DMS79 treated with DMSO at 0.1 percent for 48 hours (cell line): ENCODE data around the gene DGKB.
"Not testable (repeated sequence)": the region's sequence is repeated elsewhere in the genome, so short reads cannot be mapped to it uniquely, and the experiment has no call there.

Experiments used
- DNase-seq: peaks from one replicate; lab custom pipeline; 2025; lab: John Stamatoyannopoulos, UW

The DGKB gene

DNA sequence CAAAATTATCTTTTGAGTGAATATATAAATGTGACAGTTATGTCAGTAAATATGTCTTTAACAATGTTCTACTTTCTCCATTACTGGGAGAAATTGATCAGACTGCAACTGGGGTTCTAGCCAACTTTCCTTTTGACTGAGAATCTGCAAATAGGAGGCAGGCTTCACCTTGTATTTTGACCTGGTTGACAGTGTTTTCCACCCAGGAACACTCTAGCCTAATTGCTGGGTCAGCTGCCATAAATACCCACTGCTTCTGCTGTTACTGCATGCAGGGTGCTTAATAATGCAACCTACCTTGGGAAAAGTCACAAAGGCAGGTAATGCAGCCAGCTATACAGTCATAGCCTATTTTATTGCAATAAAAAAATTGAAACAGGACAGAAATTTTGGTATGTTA is 319.0 kb downstream of the DGKB start:
- no peak for DNase-seq

DNA sequence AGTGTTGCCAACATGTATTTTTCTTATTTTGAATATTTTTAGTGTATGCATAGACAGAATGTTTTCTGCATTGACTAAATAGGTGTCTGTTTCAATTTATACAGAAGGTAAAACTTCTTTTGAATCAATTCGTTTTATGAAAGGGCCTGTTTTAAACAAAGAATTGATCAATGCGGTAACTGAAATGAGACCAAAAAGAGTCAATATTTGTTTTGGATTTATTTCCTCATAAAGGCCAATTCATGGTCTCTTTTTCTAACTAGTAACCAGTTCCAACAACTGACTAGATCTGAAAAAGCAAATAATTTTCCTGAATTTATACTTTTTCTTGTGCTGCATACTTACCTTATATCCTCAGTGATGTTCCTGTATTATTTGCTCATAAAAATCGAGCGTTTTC is 320.5 kb downstream of the DGKB start:
- DNase-seq, result no peak

DNA sequence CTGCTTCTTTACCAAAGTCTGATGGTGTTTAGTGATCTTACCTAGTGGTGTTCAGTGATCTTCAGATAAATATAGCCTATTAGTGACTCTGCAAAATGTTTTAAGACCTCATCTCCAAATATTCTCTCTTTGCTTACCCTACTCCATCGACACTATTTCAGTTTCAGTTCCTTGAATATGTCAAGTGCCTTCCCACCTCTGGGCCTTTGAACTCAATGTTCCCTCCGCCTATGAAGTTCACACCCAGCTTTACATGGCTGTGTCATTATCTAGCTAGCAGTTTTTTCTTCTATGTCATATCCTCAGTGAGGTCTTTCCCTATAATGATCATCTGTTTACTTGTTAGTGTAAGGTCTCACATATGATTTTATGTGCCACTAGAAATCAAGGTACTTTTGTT is 322.6 kb downstream of the DGKB start:
- no peak for DNase-seq

DNA sequence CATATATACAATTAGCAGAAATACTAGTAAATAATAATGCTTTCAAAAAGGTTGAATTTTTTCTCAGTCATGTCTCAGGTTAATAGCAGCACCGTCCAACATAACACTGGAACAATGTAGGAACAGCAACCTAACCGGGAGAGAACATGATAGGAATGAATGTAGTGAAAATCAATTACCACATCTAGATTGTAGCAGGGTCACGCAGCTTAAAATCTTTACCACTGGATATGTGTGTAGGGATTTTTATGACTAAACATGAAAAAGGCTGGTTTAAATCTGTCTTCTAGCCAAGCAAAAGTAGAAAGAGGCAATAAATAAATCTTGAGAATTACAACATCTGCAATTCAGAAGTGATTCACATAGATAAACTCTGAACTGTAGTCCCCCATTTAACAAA is 326.0 kb downstream of the DGKB start:
- DNase-seq, result no peak

DNA sequence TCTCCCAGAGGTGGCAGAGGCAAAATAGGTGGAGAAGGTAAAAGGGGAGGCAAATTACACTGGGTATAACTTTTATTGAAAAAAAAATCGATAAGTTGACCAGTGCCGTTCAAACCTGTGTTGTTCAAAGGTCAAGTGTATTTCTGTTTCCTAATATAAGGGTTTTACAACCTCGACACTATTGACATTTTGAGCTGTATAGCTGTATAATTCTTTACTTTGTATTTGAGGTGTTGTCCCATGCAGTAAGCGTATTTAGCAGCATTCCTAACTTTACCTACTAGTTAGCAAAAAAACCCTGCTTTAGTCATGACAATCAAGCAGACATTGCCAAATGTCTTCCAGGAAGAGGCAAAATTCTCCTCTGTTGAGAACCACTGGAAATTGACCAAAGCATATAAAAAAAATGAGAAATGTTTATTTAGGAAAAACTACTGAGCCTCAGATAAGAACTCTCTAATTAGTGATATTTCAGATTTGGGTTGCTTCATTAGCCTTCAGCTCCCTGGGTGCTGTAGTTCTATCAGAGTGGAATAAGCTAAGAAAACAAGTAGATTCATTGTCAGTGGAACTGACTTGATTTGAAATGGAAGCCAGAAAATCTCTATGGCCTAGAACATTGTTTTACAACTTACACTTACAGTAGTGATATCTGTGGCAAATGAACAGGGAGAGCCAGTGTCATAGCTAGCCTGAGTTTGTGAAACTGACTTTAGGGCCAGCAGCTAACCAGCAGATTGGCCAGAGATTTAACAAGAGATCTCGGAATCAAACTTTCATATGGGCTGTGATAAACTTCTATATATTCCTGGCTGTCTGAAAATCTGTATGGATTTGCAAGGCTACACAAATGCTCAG is 331.6 kb downstream of the DGKB start:
- no peak for DNase-seq

- DNase-seq, result no peak
These were observed 350.5 kb downstream of the DGKB start for GRCh38 chr7:14552060-14552459.

GRCh38 chr7:14551310-14551709 is 351.2 kb downstream of the DGKB start:
- no peak for DNase-seq

- DNase-seq, result no peak
These were observed 359.9 kb downstream of the DGKB start for GRCh38 chr7:14542624-14543023.

DNA sequence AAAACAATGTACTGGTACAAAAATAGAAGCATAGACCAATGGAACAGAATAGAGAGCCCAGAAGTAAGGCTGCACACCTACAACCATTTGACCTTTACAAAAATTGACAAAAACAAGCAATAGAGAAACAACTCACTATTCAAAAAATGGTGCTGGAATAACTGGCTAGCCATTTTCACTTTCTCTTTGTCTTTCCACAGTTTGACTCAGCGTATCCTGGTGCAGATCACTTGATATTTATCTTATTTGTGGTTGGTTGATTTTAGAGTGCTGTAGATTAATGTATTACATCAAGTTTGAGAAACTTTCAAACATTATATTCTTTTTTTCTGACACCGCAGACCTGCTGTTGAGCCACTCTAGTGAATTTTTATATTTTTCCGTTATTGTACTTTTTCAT is 381.4 kb downstream of the DGKB start:
- no peak for DNase-seq

DNA sequence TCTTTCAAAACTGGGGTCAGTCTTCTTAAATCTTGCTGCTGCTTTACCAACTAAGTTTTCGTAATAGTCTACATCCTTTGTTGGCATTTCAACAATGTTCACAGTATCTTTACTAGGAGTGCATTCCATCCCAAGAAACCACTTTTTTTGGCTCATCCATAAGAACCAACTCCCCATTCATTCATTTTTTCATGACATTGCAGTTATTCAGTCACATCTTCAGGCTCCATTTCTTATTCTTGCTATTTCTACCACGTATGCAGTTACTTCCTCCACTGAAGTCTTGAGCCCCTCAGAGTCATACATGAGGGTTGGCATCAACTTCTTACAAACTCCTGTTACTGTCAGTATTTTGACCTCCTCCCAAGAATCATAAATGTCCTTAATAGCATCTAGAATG is 392.3 kb downstream of the DGKB start:
- no peak for DNase-seq

DNA sequence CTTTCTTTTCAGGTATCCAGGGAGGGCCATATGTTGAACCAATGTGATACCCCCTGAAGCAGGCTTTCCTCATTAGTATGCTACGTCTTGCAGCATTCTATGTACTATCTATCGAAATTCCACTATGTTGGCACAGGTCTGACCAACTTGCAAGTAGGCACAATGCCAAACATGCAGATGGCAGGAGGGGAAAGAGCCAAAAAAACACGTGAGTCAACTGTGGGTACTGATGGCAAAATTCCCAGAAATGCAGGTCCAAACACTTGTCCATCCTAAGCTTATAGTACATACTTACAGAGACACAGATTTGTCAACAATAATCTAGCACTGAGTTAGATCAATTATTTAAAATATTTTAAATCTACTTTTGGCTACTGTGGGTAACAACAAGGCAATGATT is 394.9 kb downstream of the DGKB start:
- peak; percentile 65 for DNase-seq

GRCh38 chr7:14505906-14506305 is 396.6 kb downstream of the DGKB start:
- no peak for DNase-seq

- DNase-seq, result no peak
These were observed 398.4 kb downstream of the DGKB start for GRCh38 chr7:14504134-14504533.

GRCh38 chr7:14503623-14504022 is 398.9 kb downstream of the DGKB start:
- DNase-seq, result no peak

DNA sequence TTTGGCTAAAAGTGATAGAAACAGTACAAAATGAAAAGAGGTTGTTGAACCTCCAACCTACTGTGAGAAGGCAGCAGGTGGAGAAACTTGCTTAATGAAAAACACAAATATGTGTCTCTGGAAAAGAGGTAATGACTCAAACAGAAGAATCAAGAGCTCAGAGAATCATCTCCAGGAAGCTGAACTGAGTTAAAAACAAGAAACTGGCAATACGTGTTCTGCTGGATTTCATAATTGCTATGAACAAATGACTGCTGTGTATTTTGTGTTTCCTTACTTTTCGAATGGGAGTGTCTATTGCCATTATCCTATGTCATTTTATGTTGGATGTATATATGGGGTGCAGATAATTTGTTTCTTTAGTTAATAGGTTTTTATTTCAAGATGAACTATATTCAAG is 401.1 kb downstream of the DGKB start:
- no peak for DNase-seq

DNA sequence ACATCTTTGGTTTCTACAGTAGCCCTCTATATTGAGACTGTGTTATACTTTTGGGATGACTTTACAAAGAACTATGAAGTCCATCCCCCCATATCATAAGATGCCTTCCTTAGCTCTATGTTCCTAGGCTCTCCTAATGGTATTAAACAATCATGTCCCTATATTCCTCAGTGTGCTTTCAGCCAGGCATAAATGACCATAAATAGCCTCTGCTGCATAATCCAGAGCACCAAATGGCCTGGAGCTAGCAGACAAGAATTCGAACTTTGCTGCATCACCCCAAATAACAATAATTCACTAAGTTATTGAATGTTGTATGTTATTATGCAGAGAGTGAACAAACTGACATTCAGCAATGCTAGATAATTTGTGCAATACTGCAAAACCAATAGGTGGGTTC is 405.2 kb downstream of the DGKB start:
- no peak for DNase-seq

- DNase-seq, result no peak
These were observed 406.9 kb downstream of the DGKB start for GRCh38 chr7:14495633-14496032.

GRCh38 chr7:14487701-14488395 is 414.7 kb downstream of the DGKB start:
- DNase-seq, result no peak

GRCh38 chr7:14483663-14484062 is 418.9 kb downstream of the DGKB start:
- no peak for DNase-seq

DNA sequence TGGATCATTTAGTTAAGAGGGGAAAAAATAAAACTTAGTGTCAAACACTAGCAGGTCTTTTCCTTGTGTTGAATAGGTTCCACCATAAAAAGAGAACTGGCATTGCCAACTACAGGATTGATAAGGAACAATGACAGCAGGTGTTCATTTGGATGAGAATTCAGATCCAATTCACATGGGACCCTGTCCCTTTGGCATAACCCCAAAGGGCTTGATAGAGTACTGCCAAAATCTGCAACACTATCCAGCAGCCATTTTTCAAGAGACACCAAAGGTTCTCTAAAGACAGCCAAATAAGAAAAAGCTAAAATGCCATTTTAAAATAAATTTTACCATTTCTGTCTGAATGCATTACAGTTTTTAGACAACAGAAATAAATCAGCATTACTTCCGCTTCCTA is 422.3 kb downstream of the DGKB start:
- DNase-seq, result no peak

DNA sequence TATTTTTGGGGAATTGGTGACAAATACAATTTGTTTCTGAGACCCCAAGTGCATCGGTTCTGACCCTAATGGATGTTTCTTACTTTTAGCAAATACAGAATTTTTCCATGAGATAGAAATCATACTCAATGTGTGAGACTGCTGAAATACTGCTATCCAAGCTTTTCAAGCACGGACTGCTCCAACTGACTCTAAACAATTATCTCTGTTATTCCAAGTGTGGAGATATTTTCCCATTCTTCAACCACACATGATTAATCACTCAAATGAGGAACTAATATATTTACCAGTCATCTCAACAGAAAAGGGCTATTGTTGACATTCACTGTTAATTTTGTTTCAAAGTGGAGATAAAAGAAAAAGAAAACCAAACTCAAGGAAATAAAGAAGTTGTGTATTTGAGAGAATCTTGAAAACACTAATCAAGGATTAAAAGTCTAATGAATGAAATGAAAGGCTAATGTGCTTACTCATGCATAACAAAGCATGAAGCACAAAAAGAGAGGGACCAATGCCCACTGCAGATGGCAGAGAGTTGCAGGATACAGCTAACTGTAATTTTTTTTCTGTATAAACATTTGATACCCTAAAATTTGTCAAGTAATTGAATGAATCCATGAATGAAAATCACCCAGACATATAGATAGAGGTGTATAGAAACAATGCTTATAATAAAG is 423.6 kb downstream of the DGKB start:
- DNase-seq, result no peak

GRCh38 chr7:14461716-14462115 is 440.8 kb downstream of the DGKB start:
- not testable (repeated sequence) for DNase-seq

DNA sequence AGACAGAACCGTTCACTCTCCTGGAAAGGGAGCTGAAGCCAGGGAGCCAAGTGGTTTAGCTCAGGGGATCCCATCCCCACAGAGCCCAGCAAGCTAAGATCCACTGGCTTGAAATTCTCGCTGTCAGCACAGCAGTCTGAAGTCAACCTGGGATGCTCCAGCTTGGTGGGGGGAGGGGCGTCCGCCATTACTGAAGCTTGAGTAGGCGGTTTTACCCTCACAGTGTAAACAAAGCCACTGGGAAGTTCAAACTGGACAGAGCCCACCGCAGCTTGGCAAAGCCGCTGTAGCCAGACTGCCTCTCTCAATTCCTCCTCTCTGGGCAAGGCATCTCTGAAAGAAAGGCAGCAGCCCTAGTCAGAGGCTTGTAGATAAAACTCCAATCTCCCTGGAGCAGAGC is 443.7 kb downstream of the DGKB start:
- DNase-seq, result not testable (repeated sequence)
